ENCODE measurements around the gene GOLGA3.

The GOLGA3 gene

DNA sequence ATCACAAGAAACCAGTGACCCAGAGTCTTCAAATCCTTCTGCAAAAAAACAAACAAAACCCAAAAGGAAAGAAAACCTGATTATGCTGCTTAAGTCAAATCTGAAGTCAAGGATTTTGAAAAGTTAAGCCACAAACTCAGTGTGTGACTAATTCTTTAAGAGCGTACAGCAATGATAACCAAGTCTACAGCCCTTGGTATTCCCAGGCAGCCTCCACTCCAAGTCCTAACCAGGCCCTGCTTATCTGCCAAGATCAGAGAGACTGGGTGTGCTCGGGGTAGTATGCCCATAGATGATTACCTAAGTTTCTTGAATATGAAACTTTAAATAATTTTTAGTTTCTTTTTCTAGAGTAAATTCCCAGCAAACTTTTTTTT, 104.9 kb downstream of the GOLGA3 start:
- DNase-seq (ENCODE audit: low read depth in 2 of 2), result no peak

DNA sequence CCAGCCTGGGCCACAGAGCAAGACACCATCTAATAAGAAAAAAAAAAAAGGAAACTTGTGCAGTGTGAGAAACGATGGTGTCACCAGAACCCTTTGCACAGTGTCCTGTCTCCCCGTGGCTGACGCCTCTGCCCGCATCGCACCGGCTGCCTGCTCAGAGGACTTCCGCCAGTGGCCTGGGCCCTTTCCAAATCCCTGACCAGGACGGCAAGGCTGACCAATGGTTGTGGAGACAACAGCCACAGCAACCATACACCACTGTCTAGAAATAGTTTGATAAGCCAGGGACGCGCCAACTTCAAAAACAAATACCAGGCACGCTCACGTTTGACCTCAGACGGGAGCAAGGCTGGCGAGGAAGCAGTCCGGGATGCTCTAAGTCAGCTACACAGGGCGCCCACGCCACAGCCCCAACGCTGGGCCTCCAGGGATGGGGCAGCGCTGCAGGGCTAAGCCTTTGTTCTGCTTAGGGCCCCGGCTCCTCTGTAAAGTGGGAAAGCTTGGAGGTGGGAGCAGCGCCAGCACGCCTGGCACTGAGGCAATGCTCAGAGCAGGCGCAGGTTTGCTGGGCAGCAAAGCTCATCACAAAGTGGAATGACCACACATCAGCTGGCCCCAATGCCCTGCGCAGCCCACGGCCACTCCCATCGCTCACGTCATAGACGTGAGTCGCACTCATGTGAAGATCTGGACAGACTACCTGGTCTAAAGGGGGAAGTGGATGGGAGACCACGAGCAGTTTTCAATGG, 105.5 kb downstream of the GOLGA3 start:
- no peak for DNase-seq (ENCODE audit: low read depth in 2 of 2)

GRCh38 chr12:132720606-132721345, 107.9 kb downstream of the GOLGA3 start:
- no peak for DNase-seq (ENCODE audit: low read depth in 2 of 2)

DNA sequence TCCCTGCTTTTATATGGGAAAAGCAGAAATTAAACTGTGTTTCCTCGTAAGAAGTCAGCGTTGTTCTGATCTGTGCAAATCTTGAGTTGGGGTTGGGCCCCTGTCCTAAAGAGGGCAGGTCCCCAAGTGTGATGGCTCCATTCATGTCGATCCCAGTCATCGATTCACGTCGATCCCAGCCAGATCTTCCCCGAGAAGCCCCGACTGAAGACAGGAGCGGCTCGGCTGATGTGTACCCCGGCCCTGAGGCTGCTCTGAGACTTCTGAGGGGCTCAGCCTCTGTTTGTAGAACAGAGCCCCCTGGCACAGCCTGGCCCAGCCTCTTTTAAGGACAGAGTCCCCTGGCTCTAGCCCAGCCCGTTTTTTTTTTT, 108.7 kb downstream of the GOLGA3 start:
- DNase-seq (ENCODE audit: low read depth in 2 of 2), result no peak

DNA sequence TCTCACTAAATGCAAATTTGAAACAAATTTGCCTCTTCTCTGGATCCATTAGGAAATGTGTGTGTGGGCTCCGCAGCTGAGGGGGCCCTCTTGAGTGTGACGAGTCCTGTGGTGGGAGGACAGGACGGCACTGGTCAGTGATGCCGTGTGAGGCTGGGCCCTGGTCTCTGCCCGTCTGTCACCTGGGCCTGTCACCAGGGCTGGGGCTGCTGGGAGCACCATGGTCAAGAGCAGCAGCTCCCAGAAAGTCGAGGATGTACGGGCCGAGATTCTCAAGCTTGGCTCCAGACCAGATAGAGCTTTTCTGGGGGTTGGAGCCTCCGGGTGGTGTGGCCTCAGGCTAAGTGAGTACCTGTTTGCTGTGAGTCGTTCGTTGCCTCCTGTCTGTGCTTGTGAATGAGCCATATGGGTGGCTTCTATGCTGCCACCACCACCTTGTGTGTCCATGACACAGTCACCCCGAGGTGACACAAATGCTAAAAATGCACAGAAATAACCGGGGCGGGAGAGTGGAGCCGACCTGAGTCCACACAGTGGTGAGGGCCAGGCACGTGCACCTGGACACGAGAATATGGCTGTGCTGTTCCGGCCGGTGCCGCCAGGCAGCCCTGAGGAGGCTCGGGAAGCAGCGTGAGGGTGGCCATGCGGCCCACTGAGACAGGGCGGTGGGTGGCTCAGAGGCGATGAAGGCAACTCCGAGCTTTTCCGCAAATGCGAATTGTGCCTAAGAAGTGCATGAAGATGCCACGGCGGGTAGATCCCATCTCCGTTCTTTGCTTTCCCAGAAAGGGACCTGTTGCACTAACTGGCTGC, 109.3 kb downstream of the GOLGA3 start:
- DNase-seq (ENCODE audit: low read depth in 2 of 2), result no peak

Data from stimulated activated CD4-positive, alpha-beta T cell treated with anti-CD3 and anti-CD28 coated beads, Interleukin-1b, Interleukin-23, amount 100 ng/mL, for 4 hours (primary cell).